Lung (tissue), 12 donors: ENCODE results near the gene DHRSX. TPM values are rescaled to one million over a fixed set of nuclear protein-coding genes. Genes with fewer than 3 reads are reported as not detected.
A peak's percentile ranks its signal among the peaks of the same experiment; 100 is the strongest.

Source experiments
- ATAC-seq: fragments of 200-7000 bp; cut with Tn5 transposase; one replicate; pipeline ENCODE4 v1.9.1; 2020; ENCODE audit warnings: moderate number of reproducible peaks; ENCODE audit not compliant: insufficient read depth, low FRiP score
- DNase-seq, 3 donors: peaks; one replicate each; pipeline ENCODE4 v3.0.0-alpha.2; 2013 to 2017
- H3K27ac ChIP-seq, 2 donors: one replicate each; pipeline ENCODE4 v1.5.1; 2013; ENCODE audit warnings: mild to moderate bottlenecking in 2 of 2, moderate library complexity in 2 of 2, control low read depth in 1 of 2, inconsistent platforms in 1 of 2, low read depth in 1 of 2, low read length in 1 of 2
- H3K27me3 ChIP-seq, 3 donors: one replicate each; pipeline ENCODE4 v1.5.1; 2013; ENCODE audit warnings: low read length in 2 of 3; ENCODE audit not compliant: control insufficient read depth in 3 of 3, insufficient read depth in 3 of 3
- H3K36me3 ChIP-seq, 4 donors: one replicate each; pipeline ENCODE4 v1.5.1; 2013; ENCODE audit warnings: low read length in 4 of 4, mild to moderate bottlenecking in 1 of 4, moderate library complexity in 1 of 4; ENCODE audit not compliant: control insufficient read depth in 4 of 4, insufficient read depth in 4 of 4
- H3K4me1 ChIP-seq, 5 donors: one replicate each; pipeline ENCODE4 v1.5.1; 2013; ENCODE audit warnings: low read length in 5 of 5, mild to moderate bottlenecking in 2 of 5, moderate library complexity in 1 of 5; ENCODE audit not compliant: control insufficient read depth in 5 of 5, insufficient read depth in 5 of 5
- H3K4me3 ChIP-seq: one replicate; pipeline ENCODE4 v1.5.1; 2013; ENCODE audit warnings: mild to moderate bottlenecking, control low read depth, moderate library complexity
- H3K9ac ChIP-seq, 2 donors: one replicate each; pipeline ENCODE4 v1.5.1; 2013; ENCODE audit warnings: low read length in 2 of 2, control low read depth in 1 of 2; ENCODE audit not compliant: insufficient read depth in 1 of 2
- H3K9me3 ChIP-seq, 4 donors: one replicate each; pipeline ENCODE4 v1.5.1; 2013; ENCODE audit warnings: low read length in 3 of 4, mild to moderate bottlenecking in 1 of 4, moderate library complexity in 1 of 4; ENCODE audit not compliant: control insufficient read depth in 4 of 4, insufficient read depth in 3 of 4
- WGBS, 2 donors: extraction: QIAGEN DNeasy Blood & Tissue Kit; methylation state at CpG; one replicate each; pipeline ENCODE4 v1.1.7; 2013; 5-methylcytosine and 5-hydroxymethylcytosine counted together
- polyA plus RNA-seq, 2 donors: library from polyadenylated mRNA; stranded (reverse); fragments of 200-250 nt; gene quantifications; one replicate each; pipeline ENCODE4 v1.2.1, GENCODE V29; 2013
- total RNA-seq, 2 donors: library from RNA; depleted of rRNA in 1 of 2; stranded (reverse); fragments of >200 nt in 1 of 2; gene quantifications; one replicate each; pipeline ENCODE4 v1.2.1, GENCODE V29; 2014 to 2021
- TF ChIP-seq, protein P1 (sequence below): IDR thresholded peaks from 2 replicates; pipeline ENCODE4 v1.5.1; 2012; ENCODE audit warnings: mild to moderate bottlenecking; ENCODE audit errors: control extremely low read depth, extremely low read depth
- donor health status: control.
- donor health status: control.
- donor health status: Bipolar disorder and iron deficiency.
- donor health status: healthy.
- donor health status: DM: yes; HTN: yes; CAD: no.

DHRSX gene
- total and polyA plus RNA-seq, 4 donors = 7.0 to 26.3 (median 18.9) TPM

DNA sequence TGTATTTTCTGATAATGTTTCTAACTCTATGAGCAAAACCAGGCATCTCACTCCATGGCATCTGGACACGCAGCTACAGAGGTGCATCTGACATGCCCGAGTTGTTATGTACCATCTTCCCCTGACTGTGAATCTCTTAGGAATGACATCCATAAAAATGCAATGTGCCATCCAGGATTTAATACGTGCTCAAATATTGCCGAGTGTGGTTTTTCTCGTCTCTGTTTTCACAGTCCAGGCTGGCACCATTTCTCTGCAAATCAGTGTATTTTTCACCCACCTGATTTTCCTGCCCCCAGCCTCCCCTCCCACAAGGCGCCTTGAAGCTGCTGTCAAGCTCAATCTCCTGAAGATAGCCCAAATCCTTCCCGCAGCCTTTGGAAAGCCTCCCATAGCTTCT, 154.6 kb downstream of the DHRSX start:
- H3K27me3 ChIP-seq = no peaks in the 10 kb centered on the region
- ATAC-seq (no peak), DNase-seq (no peak)
- no peaks in the 10 kb centered on the region for H3K36me3 ChIP-seq
- no peak overlapping the region for H3K27ac ChIP-seq
- no peak overlapping the region for H3K4me3 ChIP-seq
- H3K4me1 ChIP-seq = peaks cover 0 to 6% (median 0%) of the 10 kb centered on the region in 5 donors
- H3K9me3 ChIP-seq = no peaks in the 10 kb centered on the region
- H3K9ac ChIP-seq = no peak overlapping the region
- TF ChIP-seq, protein P1, sequence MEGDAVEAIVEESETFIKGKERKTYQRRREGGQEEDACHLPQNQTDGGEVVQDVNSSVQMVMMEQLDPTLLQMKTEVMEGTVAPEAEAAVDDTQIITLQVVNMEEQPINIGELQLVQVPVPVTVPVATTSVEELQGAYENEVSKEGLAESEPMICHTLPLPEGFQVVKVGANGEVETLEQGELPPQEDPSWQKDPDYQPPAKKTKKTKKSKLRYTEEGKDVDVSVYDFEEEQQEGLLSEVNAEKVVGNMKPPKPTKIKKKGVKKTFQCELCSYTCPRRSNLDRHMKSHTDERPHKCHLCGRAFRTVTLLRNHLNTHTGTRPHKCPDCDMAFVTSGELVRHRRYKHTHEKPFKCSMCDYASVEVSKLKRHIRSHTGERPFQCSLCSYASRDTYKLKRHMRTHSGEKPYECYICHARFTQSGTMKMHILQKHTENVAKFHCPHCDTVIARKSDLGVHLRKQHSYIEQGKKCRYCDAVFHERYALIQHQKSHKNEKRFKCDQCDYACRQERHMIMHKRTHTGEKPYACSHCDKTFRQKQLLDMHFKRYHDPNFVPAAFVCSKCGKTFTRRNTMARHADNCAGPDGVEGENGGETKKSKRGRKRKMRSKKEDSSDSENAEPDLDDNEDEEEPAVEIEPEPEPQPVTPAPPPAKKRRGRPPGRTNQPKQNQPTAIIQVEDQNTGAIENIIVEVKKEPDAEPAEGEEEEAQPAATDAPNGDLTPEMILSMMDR = no peak
- WGBS, 2 donors = 84 to 89% methylated on average over 7 of the region's 7 CpGs

DNA sequence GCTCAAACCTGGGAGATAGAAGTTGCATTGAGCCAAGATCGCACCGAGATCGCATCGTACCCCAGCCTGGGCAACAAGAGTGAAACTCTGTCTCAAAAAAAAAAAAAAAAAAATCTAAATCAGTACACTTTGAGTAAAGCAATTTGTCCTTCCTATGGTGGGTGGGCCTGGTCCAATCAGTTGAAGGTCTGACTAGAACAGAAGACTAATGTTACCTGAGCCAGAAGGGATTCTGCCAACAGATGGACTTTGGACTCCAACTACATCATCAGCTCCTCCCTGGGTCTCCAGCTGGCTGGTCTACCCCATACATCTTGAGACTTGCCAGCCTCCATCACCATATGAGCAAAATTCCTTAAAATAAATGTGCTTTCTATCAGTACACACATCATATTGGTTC, 155.2 kb downstream of the DHRSX start:
- peaks cover 0 to 6% (median 0%) of the 10 kb centered on the region in 5 donors for H3K4me1 ChIP-seq
- no peak overlapping the region for H3K9ac ChIP-seq
- ATAC-seq (no peak), DNase-seq (no peak)
- no peak overlapping the region for H3K27ac ChIP-seq
- no peaks in the 10 kb centered on the region for H3K9me3 ChIP-seq
- WGBS, 2 donors = 94 to 96% methylated on average over 4 of the region's 4 CpGs
- H3K27me3 ChIP-seq = no peaks in the 10 kb centered on the region
- TF ChIP-seq, protein P1 = no peak
- H3K4me3 ChIP-seq = no peak overlapping the region
- no peaks in the 10 kb centered on the region for H3K36me3 ChIP-seq

- TF ChIP-seq, protein P1 = no peak
- Histone ChIP-seq H3K4me3 (no peak overlapping the region), H3K9me3 (no peaks in the 10 kb centered on the region), H3K27me3 (no peaks in the 10 kb centered on the region), H3K36me3 (no peaks in the 10 kb centered on the region), H3K27ac (peak overlapping the region in 1 of 2 donors; percentile 89), H3K4me1 (peaks cover 0 to 6% (median 0%) of the 10 kb centered on the region in 5 donors), H3K9ac (no peak overlapping the region)
- 98 to 99% methylated on average over 4 of the region's 4 CpGs for WGBS, 2 donors
- DNase-seq (no peak), ATAC-seq (no peak)
Observed at GRCh38 chrX:2343413-2343812, 157.4 kb downstream of the DHRSX start.

DNA sequence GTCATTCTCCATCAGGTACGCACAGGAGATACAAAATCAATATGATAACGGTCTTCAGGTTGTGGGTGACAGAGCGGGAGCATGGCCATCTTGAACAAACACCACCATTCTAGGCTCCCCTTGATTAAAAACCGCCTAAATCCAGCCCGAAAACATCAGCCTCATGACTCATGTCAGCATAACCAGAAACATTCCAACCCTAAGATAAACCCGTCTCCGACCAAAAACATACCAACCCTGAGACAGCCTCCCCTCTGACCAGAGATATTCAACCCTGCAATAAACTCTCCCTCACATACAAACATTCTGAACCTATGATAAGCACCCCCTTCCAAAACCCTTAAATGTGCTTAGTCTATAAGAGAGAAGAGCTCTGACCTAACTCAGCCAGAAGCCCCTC, 157.9 kb downstream of the DHRSX start:
- no peaks in the 10 kb centered on the region for H3K9me3 ChIP-seq
- peaks cover 0 to 4% (median 0%) of the 10 kb centered on the region in 5 donors for H3K4me1 ChIP-seq
- ATAC-seq (no peak), DNase-seq (no peak)
- TF ChIP-seq, protein P1 = no peak
- H3K36me3 ChIP-seq = no peaks in the 10 kb centered on the region
- H3K27me3 ChIP-seq = no peaks in the 10 kb centered on the region
- H3K9ac ChIP-seq = no peak overlapping the region
- peak overlapping the region in 1 of 2 donors; percentile 89 for H3K27ac ChIP-seq
- whole genome bisulfite sequencing, 2 donors = 88 to 91% methylated on average over 7 of the region's 7 CpGs
- H3K4me3 ChIP-seq = no peak overlapping the region
